K562 (cell line): ENCODE results near the gene ZDHHC20. TPM values are rescaled to one million over a fixed set of nuclear protein-coding genes. Genes with fewer than 3 reads are reported as not detected.
A peak's percentile ranks its signal among the peaks of the same experiment; 100 is the strongest.

Experiments
- ARID2 ChIP-seq: fragments of 450-650 bp; IDR thresholded peaks from 2 replicates; pipeline ENCODE4 v1.6.1; 2017; ENCODE audit warnings: antibody characterized with exemption, mild to moderate bottlenecking
- BCL6 ChIP-seq: fragments of 250-450 bp; sonication (Bioruptor Pico); IDR thresholded peaks from 2 replicates; pipeline ENCODE4 v1.4.0; 2020
- CBX2 ChIP-seq: fragments of 200-600 bp; sonication (generic); IDR thresholded peaks from one replicate; pipeline ENCODE4 v1.6.1; 2012; ENCODE audit warnings: mild to moderate bottlenecking, low read length, inconsistent platforms; ENCODE audit not compliant: insufficient read depth, poor library complexity, severe bottlenecking
- FOSL1 ChIP-seq: fragments of 200-800 bp; sonication (Bioruptor generic); conservative IDR thresholded peaks from 2 replicates; pipeline ENCODE4 v1.6.1; 2016; ENCODE audit warnings: missing genetic modification characterization, missing compliant biosample characterization
- HIVEP1 ChIP-seq: fragments of 250-450 bp; sonication (Bioruptor Pico); IDR thresholded peaks from 2 replicates; pipeline ENCODE4 v1.4.0; 2020; ENCODE audit warnings: mild to moderate bottlenecking
- IFI16 ChIP-seq: fragments of 250-450 bp; sonication (Bioruptor Pico); IDR thresholded peaks from 2 replicates; pipeline ENCODE4 v2.1.2; 2022; ENCODE audit warnings: mild to moderate bottlenecking, inconsistent platforms
- MCM3 ChIP-seq: fragments of 450-650 bp; IDR thresholded peaks from 2 replicates; pipeline ENCODE4 v1.6.1; 2016
- POLR2H ChIP-seq: IDR thresholded peaks from 2 replicates; pipeline ENCODE4 v1.6.1; 2016; ENCODE audit warnings: missing genetic modification characterization, low read depth, mild to moderate bottlenecking, control low read depth, missing compliant biosample characterization, moderate library complexity
- POU5F1 ChIP-seq: fragments of 150-350 bp; IDR thresholded peaks from 2 replicates; pipeline ENCODE4 v1.6.1; 2014; ENCODE audit warnings: borderline replicate concordance, low read length, low read depth, mild to moderate bottlenecking; ENCODE audit not compliant: partially characterized antibody
- PRPF4 ChIP-seq: fragments of 200-400 bp; formaldehyde crosslinking; IDR thresholded peaks from one replicate; pipeline ENCODE4 v1.6.1; 2017; ENCODE audit warnings: low read length, low read depth, mild to moderate bottlenecking; ENCODE audit not compliant: insufficient read depth, poor library complexity, severe bottlenecking
- SMARCA4 ChIP-seq: fragments of 450-650 bp; IDR thresholded peaks from 2 replicates; pipeline ENCODE4 v1.6.1; 2016
- SNAPC5 ChIP-seq: fragments of 250-450 bp; sonication (Bioruptor Pico); IDR thresholded peaks from 2 replicates; pipeline ENCODE4 v1.8.0; 2021; ENCODE audit warnings: moderate library complexity, mild to moderate bottlenecking, inconsistent platforms
- TCF3 ChIP-seq: sonication (generic); formaldehyde crosslinking; IDR thresholded peaks from 2 replicates; pipeline ENCODE4 v1.4.0; 2020; ENCODE audit warnings: mild to moderate bottlenecking, missing genetic modification reagents
- ZNF134 ChIP-seq: fragments of 250-450 bp; sonication (Bioruptor Pico); conservative IDR thresholded peaks from 2 replicates; pipeline ENCODE4 v1.4.0; 2020
- ZNF23 ChIP-seq: fragments of 250-450 bp; sonication (Bioruptor Pico); IDR thresholded peaks from 2 replicates; pipeline ENCODE4 v1.4.0; 2020; ENCODE audit warnings: mild to moderate bottlenecking
- polyA plus RNA-seq, 8 experiments: library from polyadenylated mRNA; depleted of rRNA in 4 of 8; stranded (reverse) in 5 of 8; unstranded in 3 of 8; fragments of >200 nt; fragmentation: Nextera tagmentation in 2 of 8; fragmentation: Illumina TruSeq in 1 of 8; extraction: Ambion mirVana in 2 of 8; extraction: Trizol in 1 of 8; gene quantifications; 2 replicates each; pipeline versions ENCODE4 v1.2.1 to v1.2.3, GENCODE V29; 2011 to 2014; ENCODE audit warnings: inconsistent platforms in 1 of 8, missing spikeins in 1 of 8
- total RNA-seq, 7 experiments: library from RNA; depleted of rRNA in 6 of 7; stranded (reverse); fragments of >200 nt in 6 of 7; fragmentation: Illumina TruSeq in 2 of 7; extraction: Trizol in 2 of 7; gene quantifications; 2 replicates each; pipeline versions ENCODE4 v1.2.1 to v1.2.3, GENCODE V29; 2011 to 2021; ENCODE audit warnings: low replicate concordance in 1 of 7
- TF ChIP-seq, protein P1 (sequence below): fragments of 450-650 bp; IDR thresholded peaks from 2 replicates; pipeline ENCODE4 v1.6.1; 2018; ENCODE audit warnings: mild to moderate bottlenecking, low read depth; ENCODE audit not compliant: partially characterized antibody
- TF ChIP-seq, protein P2 (sequence below): sonication (generic); formaldehyde crosslinking; IDR thresholded peaks from 2 replicates; pipeline ENCODE4 v1.8.1; 2023; ENCODE audit warnings: mild to moderate bottlenecking, missing genetic modification reagents
- TF ChIP-seq, protein P3 (sequence below): fragments of 450-650 bp; IDR thresholded peaks from 2 replicates; pipeline ENCODE4 v1.6.1; 2017; ENCODE audit warnings: mild to moderate bottlenecking, moderate library complexity
- TF ChIP-seq, protein P4 (sequence below): fragments of 450-650 bp; IDR thresholded peaks from 2 replicates; pipeline ENCODE4 v1.6.1; 2018; ENCODE audit not compliant: partially characterized antibody

ZDHHC20 gene
- total and polyA plus RNA-seq, 9 of the 15 experiments (the other 6 are each of a cell fraction or from before 2014, with no cell fraction given) = 2.7 to 20.9 (median 15.8) TPM

DNA sequence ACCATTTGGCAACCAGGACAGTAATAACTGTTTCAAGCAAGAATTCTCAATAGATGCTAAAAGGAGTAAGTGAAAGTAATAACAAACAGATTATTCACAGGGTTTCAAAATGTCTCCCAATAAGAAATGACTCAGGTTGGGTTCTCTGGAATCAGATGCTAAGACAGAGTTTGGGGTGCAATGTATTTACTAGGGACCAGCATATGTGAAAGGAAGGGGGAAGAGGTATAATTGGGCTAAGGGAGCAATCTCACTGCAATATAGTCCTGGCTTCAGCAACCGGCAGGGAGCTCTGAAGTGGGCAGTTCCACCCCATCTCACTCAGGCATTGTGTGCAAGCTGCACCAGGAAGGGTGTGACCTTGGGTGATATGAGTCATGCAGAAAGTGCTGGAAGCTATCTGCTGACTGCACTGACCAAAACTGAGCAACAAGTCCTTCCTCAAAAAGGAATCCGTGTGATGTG lies 23.4 kb downstream of the ZDHHC20 start (continued):
- TF ChIP-seq, protein P1, sequence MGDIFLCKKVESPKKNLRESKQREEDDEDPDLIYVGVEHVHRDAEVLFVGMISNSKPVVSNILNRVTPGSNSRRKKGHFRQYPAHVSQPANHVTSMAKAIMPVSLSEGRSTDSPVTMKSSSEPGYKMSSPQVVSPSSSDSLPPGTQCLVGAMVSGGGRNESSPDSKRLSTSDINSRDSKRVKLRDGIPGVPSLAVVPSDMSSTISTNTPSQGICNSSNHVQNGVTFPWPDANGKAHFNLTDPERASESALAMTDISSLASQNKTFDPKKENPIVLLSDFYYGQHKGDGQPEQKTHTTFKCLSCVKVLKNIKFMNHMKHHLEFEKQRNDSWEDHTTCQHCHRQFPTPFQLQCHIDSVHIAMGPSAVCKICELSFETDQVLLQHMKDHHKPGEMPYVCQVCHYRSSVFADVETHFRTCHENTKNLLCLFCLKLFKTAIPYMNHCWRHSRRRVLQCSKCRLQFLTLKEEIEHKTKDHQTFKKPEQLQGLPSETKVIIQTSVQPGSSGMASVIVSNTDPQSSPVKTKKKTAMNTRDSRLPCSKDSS = no peak
- TF ChIP-seq ZNF134 = no peak
- no peak for TF ChIP-seq POLR2H (tag)
- TF ChIP-seq, protein P2, sequence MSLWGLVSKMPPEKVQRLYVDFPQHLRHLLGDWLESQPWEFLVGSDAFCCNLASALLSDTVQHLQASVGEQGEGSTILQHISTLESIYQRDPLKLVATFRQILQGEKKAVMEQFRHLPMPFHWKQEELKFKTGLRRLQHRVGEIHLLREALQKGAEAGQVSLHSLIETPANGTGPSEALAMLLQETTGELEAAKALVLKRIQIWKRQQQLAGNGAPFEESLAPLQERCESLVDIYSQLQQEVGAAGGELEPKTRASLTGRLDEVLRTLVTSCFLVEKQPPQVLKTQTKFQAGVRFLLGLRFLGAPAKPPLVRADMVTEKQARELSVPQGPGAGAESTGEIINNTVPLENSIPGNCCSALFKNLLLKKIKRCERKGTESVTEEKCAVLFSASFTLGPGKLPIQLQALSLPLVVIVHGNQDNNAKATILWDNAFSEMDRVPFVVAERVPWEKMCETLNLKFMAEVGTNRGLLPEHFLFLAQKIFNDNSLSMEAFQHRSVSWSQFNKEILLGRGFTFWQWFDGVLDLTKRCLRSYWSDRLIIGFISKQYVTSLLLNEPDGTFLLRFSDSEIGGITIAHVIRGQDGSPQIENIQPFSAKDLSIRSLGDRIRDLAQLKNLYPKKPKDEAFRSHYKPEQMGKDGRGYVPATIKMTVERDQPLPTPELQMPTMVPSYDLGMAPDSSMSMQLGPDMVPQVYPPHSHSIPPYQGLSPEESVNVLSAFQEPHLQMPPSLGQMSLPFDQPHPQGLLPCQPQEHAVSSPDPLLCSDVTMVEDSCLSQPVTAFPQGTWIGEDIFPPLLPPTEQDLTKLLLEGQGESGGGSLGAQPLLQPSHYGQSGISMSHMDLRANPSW (CRISPR knock-in tag) = no peak
- TF ChIP-seq ARID2 = no peak
- no peak for TF ChIP-seq SNAPC5
- peak; percentile 48; the same call in 1 of the 2 replicates for TF ChIP-seq TCF3 (CRISPR knock-in tag)
- no peak for TF ChIP-seq PRPF4
- TF ChIP-seq BCL6 (CRISPR knock-in tag) = no peak
- TF ChIP-seq ZNF23 (CRISPR knock-in tag) = no peak
- no peak for TF ChIP-seq HIVEP1 (CRISPR knock-in tag)
- TF ChIP-seq, protein P3, sequence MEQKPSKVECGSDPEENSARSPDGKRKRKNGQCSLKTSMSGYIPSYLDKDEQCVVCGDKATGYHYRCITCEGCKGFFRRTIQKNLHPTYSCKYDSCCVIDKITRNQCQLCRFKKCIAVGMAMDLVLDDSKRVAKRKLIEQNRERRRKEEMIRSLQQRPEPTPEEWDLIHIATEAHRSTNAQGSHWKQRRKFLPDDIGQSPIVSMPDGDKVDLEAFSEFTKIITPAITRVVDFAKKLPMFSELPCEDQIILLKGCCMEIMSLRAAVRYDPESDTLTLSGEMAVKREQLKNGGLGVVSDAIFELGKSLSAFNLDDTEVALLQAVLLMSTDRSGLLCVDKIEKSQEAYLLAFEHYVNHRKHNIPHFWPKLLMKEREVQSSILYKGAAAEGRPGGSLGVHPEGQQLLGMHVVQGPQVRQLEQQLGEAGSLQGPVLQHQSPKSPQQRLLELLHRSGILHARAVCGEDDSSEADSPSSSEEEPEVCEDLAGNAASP = no peak
- TF ChIP-seq FOSL1 (tag) = peak; percentile 94
- TF ChIP-seq POU5F1 = no peak
- no peak for TF ChIP-seq IFI16 (CRISPR knock-in tag)
- TF ChIP-seq, protein P4, sequence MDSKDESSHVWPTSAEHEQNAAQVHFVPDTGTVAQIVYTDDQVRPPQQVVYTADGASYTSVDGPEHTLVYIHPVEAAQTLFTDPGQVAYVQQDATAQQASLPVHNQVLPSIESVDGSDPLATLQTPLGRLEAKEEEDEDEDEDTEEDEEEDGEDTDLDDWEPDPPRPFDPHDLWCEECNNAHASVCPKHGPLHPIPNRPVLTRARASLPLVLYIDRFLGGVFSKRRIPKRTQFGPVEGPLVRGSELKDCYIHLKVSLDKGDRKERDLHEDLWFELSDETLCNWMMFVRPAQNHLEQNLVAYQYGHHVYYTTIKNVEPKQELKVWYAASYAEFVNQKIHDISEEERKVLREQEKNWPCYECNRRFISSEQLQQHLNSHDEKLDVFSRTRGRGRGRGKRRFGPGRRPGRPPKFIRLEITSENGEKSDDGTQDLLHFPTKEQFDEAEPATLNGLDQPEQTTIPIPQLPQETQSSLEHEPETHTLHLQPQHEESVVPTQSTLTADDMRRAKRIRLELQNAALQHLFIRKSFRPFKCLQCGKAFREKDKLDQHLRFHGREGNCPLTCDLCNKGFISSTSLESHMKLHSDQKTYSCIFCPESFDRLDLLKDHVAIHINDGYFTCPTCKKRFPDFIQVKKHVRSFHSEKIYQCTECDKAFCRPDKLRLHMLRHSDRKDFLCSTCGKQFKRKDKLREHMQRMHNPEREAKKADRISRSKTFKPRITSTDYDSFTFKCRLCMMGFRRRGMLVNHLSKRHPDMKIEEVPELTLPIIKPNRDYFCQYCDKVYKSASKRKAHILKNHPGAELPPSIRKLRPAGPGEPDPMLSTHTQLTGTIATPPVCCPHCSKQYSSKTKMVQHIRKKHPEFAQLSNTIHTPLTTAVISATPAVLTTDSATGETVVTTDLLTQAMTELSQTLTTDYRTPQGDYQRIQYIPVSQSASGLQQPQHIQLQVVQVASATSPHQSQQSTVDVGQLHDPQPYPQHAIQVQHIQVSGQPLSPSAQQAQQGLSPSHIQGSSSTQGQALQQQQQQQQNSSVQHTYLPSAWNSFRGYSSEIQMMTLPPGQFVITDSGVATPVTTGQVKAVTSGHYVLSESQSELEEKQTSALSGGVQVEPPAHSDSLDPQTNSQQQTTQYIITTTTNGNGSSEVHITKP = peak; percentile 62
- TF ChIP-seq CBX2 = no peak
- no peak for TF ChIP-seq MCM3
- peak; percentile 77 for TF ChIP-seq SMARCA4
